Liver (tissue), 3 donors: ENCODE measurements around the gene SERPINB2.

Experiments
- EGR1 ChIP-seq, 2 donors: IDR thresholded peaks; 2 replicates each; pipeline ENCODE4 v1.6.1; 2016 to 2018; ENCODE audit warnings: antibody characterized with exemption in 2 of 2, low read depth in 2 of 2
- GABPA ChIP-seq, 2 donors: IDR thresholded peaks in 1 of 2; conservative IDR thresholded peaks in 1 of 2; 2 replicates each; pipeline ENCODE4 v1.6.1; 2016; ENCODE audit warnings: antibody characterized with exemption in 2 of 2, mild to moderate bottlenecking in 1 of 2, moderate library complexity in 1 of 2
- HNF4A ChIP-seq, 2 donors: conservative IDR thresholded peaks; 2 replicates each; pipeline ENCODE4 v1.6.1; 2016; ENCODE audit warnings: antibody characterized with exemption in 2 of 2, mild to moderate bottlenecking in 2 of 2
- HNF4G ChIP-seq: IDR thresholded peaks from 2 replicates; pipeline ENCODE4 v1.6.1; 2016; ENCODE audit warnings: antibody characterized with exemption
- JUND ChIP-seq, 2 donors: IDR thresholded peaks; 2 replicates each; pipeline ENCODE4 v1.6.1; 2016; ENCODE audit warnings: antibody characterized with exemption in 2 of 2
- MAX ChIP-seq: IDR thresholded peaks from 2 replicates; pipeline ENCODE4 v1.6.1; 2016; ENCODE audit warnings: antibody characterized with exemption
- RAD21 ChIP-seq, 2 donors: IDR thresholded peaks; 2 replicates each; pipeline ENCODE4 v1.6.1; 2016; ENCODE audit warnings: antibody characterized with exemption in 2 of 2, mild to moderate bottlenecking in 2 of 2
- RXRA ChIP-seq, 2 donors: IDR thresholded peaks; 2 replicates each; pipeline ENCODE4 v1.6.1; 2017 to 2018; ENCODE audit warnings: antibody characterized with exemption in 2 of 2, mild to moderate bottlenecking in 1 of 2
- SP1 ChIP-seq: IDR thresholded peaks from 2 replicates; pipeline ENCODE4 v1.6.1; 2018; ENCODE audit warnings: antibody characterized with exemption, mild to moderate bottlenecking
- TAF1 ChIP-seq: conservative IDR thresholded peaks from 2 replicates; pipeline ENCODE4 v1.6.1; 2016; ENCODE audit warnings: antibody characterized with exemption, mild to moderate bottlenecking
- YY1 ChIP-seq: IDR thresholded peaks from 2 replicates; pipeline ENCODE4 v1.6.1; 2016; ENCODE audit warnings: antibody characterized with exemption, mild to moderate bottlenecking
- ZBTB33 ChIP-seq: IDR thresholded peaks from 2 replicates; pipeline ENCODE4 v1.6.1; 2016; ENCODE audit warnings: antibody characterized with exemption
- TF ChIP-seq, protein P1 (sequence below): fragments of 150-350 bp; IDR thresholded peaks from 2 replicates; pipeline ENCODE4 v1.5.1; 2017; ENCODE audit warnings: improper control_type of control experiment, low read depth, low read length; ENCODE audit not compliant: missing input control
- TF ChIP-seq, protein P2 (sequence below): IDR thresholded peaks from 2 replicates; pipeline ENCODE4 v1.6.1; 2016; ENCODE audit warnings: antibody characterized with exemption, mild to moderate bottlenecking
- donor health status: healthy.
- donor health status: healthy.

DNA sequence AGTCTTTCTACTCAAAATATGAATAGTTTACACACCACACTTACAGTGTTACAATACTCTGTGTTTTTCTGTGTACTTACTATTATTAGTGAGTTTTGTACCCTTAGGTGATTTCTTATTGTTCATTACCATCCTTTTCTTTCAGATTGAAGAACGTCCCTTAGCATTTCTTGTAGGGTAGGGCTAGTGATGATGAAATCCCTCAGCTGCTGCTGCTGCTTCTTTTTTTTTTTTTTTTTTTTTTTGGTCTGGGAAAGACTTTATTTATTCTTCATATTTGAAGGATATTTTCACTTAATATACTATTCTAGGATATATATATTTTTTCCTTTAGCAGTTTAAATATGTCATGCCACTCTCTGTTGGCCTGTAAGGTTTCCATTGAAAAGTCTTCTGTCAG lies 29.0 kb upstream of the SERPINB2 start:
- TF ChIP-seq, protein P1, sequence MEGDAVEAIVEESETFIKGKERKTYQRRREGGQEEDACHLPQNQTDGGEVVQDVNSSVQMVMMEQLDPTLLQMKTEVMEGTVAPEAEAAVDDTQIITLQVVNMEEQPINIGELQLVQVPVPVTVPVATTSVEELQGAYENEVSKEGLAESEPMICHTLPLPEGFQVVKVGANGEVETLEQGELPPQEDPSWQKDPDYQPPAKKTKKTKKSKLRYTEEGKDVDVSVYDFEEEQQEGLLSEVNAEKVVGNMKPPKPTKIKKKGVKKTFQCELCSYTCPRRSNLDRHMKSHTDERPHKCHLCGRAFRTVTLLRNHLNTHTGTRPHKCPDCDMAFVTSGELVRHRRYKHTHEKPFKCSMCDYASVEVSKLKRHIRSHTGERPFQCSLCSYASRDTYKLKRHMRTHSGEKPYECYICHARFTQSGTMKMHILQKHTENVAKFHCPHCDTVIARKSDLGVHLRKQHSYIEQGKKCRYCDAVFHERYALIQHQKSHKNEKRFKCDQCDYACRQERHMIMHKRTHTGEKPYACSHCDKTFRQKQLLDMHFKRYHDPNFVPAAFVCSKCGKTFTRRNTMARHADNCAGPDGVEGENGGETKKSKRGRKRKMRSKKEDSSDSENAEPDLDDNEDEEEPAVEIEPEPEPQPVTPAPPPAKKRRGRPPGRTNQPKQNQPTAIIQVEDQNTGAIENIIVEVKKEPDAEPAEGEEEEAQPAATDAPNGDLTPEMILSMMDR: no peak
- TF ChIP-seq MAX: no peak
- no peak for TF ChIP-seq HNF4G
- no peak for TF ChIP-seq YY1
- TF ChIP-seq, protein P2, sequence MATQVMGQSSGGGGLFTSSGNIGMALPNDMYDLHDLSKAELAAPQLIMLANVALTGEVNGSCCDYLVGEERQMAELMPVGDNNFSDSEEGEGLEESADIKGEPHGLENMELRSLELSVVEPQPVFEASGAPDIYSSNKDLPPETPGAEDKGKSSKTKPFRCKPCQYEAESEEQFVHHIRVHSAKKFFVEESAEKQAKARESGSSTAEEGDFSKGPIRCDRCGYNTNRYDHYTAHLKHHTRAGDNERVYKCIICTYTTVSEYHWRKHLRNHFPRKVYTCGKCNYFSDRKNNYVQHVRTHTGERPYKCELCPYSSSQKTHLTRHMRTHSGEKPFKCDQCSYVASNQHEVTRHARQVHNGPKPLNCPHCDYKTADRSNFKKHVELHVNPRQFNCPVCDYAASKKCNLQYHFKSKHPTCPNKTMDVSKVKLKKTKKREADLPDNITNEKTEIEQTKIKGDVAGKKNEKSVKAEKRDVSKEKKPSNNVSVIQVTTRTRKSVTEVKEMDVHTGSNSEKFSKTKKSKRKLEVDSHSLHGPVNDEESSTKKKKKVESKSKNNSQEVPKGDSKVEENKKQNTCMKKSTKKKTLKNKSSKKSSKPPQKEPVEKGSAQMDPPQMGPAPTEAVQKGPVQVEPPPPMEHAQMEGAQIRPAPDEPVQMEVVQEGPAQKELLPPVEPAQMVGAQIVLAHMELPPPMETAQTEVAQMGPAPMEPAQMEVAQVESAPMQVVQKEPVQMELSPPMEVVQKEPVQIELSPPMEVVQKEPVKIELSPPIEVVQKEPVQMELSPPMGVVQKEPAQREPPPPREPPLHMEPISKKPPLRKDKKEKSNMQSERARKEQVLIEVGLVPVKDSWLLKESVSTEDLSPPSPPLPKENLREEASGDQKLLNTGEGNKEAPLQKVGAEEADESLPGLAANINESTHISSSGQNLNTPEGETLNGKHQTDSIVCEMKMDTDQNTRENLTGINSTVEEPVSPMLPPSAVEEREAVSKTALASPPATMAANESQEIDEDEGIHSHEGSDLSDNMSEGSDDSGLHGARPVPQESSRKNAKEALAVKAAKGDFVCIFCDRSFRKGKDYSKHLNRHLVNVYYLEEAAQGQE: no peak
- no peak for TF ChIP-seq ZBTB33
- TF ChIP-seq GABPA (IDR thresholded peaks at IDR 0.05 in 1 of 2, conservative IDR thresholded peaks at IDR 0.05 in 1 of 2): no peak
- no peak for TF ChIP-seq JUND (IDR thresholded peaks at IDR 0.05)
- TF ChIP-seq TAF1: no peak
- no peak for TF ChIP-seq RAD21 (IDR thresholded peaks at IDR 0.05)
- TF ChIP-seq HNF4A (conservative IDR thresholded peaks at IDR 0.05): no peak
- no peak for TF ChIP-seq EGR1 (IDR thresholded peaks at IDR 0.05; ENCODE audit: low read depth in 2 of 2)
- no peak for TF ChIP-seq SP1
- TF ChIP-seq RXRA (IDR thresholded peaks at IDR 0.05): no peak
